Upper lobe of right lung (tissue), 1 donor: Measurements from ENCODE around the gene NBAS. TPM values are rescaled to one million over a fixed set of nuclear protein-coding genes. Genes with fewer than 3 reads are reported as not detected.
"Not testable (repeated sequence)": the region's sequence is repeated elsewhere in the genome, so short reads cannot be mapped to it uniquely, and the experiment has no call there.

Experiments
- ATAC-seq: fragments of 200-7000 bp; cut with Tn5 transposase; one replicate; pipeline ENCODE4 v1.9.1; 2020; ENCODE audit warnings: mild to moderate bottlenecking, moderate library complexity
- DNase-seq: peaks from one replicate; pipeline ENCODE4 v3.0.0-alpha.2; 2020
- H3K27ac ChIP-seq: fragments of 200-600 bp; one replicate; pipeline ENCODE4 v1.8.0; 2022
- H3K27me3 ChIP-seq: fragments of 200-600 bp; one replicate; pipeline ENCODE4 v1.8.0; 2022; ENCODE audit warnings: mild to moderate bottlenecking
- H3K36me3 ChIP-seq: fragments of 200-600 bp; one replicate; pipeline ENCODE4 v1.8.0; 2022
- H3K4me1 ChIP-seq: fragments of 200-600 bp; one replicate; pipeline ENCODE4 v1.8.0; 2022
- H3K4me3 ChIP-seq: fragments of 200-600 bp; one replicate; pipeline ENCODE4 v1.8.0; 2022; ENCODE audit warnings: mild to moderate bottlenecking
- H3K9me3 ChIP-seq: fragments of 200-600 bp; one replicate; pipeline ENCODE4 v1.8.0; 2022
- intact Hi-C: fragments of 100-400 bp; cut with DNase I; formaldehyde crosslinking; loops from one replicate; pipeline ENCODE4 v1.11.0; 2022
- total RNA-seq: library from RNA; stranded (reverse); fragmentation: NEBNext Ultra II Directional; extraction: Animal tissue kit (Norgen Biotek cat#: 25700); gene quantifications from one replicate; pipeline ENCODE4 v1.2.1, GENCODE V29; 2021
- TF ChIP-seq, protein P1 (sequence below): fragments of 200-600 bp; IDR thresholded peaks from one replicate; pipeline ENCODE4 v1.8.0; 2022; ENCODE audit warnings: antibody characterized with exemption
- donor health status: DM: no; HTN: yes; CAD: no; lungs with severe emphysema.

NBAS gene
- total RNA-seq, 1 donor from 2014 or later: 38.8 TPM

DNA sequence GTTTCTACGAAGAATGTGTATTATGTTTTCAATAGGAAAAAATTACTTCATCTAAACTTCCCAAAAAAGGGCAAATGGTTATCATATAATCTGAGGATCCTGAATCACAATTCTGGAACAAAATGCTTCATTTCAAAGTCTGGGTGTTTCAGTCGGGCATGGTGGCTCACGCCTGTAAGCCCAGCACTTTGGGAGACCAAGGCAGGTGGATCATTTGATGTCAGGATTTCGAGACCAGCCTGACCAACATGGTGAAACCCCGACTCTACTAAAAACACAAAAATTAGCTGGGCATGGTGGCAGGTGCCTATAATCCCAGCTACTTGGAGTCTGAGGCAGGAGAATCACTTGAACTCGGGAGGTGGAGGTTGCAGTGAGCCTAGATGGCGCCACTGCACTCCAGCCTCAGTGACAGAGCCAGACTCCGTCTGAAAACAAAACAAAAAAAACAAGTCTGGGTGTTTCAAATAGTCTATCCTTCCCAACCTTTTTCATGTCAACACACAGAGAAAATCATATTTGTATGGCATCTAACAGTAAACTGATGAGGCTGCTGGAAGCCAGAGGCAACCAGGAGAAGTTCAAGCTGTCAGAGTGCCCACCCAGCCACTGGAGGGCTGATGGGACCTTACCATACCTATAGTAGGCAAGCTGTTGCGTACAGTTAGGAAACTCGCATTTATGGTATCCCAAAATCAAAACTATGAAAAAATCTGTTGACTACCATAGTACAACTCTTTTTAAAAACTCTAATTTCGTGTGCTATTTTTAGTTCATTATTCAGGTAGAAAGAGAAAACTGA is 14.6 kb downstream of the NBAS start:
- H3K27ac ChIP-seq: no peak overlapping the region
- no peak for ATAC-seq
- H3K36me3 ChIP-seq: peaks cover 32% of the 10 kb centered on the region
- intact Hi-C loops: no loop called here
- no peaks in the 10 kb centered on the region for H3K9me3 ChIP-seq
- H3K4me1 ChIP-seq: no peaks in the 10 kb centered on the region
- no peak overlapping the region for H3K4me3 ChIP-seq
- TF ChIP-seq, protein P1, sequence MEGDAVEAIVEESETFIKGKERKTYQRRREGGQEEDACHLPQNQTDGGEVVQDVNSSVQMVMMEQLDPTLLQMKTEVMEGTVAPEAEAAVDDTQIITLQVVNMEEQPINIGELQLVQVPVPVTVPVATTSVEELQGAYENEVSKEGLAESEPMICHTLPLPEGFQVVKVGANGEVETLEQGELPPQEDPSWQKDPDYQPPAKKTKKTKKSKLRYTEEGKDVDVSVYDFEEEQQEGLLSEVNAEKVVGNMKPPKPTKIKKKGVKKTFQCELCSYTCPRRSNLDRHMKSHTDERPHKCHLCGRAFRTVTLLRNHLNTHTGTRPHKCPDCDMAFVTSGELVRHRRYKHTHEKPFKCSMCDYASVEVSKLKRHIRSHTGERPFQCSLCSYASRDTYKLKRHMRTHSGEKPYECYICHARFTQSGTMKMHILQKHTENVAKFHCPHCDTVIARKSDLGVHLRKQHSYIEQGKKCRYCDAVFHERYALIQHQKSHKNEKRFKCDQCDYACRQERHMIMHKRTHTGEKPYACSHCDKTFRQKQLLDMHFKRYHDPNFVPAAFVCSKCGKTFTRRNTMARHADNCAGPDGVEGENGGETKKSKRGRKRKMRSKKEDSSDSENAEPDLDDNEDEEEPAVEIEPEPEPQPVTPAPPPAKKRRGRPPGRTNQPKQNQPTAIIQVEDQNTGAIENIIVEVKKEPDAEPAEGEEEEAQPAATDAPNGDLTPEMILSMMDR: no peak
- H3K27me3 ChIP-seq: no peaks in the 10 kb centered on the region
- no peak for DNase-seq

DNA sequence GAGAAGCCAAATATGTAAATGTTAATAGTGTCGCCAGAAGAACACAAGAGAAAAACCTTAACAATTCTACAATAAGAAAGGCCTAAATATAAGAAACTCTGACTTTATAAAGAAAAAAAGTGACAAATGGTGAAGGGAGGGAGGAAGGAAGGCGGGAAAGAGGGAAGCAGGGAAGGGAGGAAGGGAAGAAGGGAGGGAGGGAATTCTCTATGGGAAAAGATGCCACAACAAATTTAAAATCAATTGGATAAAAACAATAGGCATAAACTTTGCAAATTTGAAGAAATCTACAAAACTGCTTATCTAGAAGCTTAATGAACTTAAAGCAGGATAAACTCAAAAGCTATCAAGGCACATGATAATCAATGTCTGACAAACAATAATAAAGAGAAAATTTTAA is 16.9 kb downstream of the NBAS start:
- intact Hi-C loops: no loop called here
- H3K4me1 ChIP-seq: no peaks in the 10 kb centered on the region
- H3K27me3 ChIP-seq: no peaks in the 10 kb centered on the region
- H3K27ac ChIP-seq: no peak overlapping the region
- ATAC-seq (no peak), DNase-seq (no peak)
- TF ChIP-seq, protein P1: no peak
- no peaks in the 10 kb centered on the region for H3K9me3 ChIP-seq
- no peak overlapping the region for H3K4me3 ChIP-seq
- H3K36me3 ChIP-seq: peaks cover 16% of the 10 kb centered on the region

DNA sequence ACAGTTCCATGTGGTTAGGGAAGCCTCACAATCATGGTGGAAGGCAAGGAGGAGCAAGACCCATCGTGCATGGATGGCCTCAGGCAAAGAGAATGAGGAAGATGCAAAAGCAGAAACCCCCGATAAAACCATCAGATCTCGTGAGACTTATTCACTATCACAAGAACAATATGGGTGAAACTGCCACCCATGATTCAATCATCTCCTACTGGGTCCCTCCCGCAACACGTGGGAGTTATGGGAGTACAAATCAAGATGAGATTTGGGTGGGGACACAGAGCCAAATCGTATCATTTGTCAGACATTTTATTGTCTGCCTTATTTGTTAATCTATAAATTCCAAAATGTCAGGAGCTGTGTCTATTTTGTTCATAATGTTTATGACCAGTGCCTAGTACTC is 17.6 kb downstream of the NBAS start:
- H3K27me3 ChIP-seq: no peaks in the 10 kb centered on the region
- DNase-seq (no peak), ATAC-seq (no peak)
- H3K4me3 ChIP-seq: no peak overlapping the region
- TF ChIP-seq, protein P1: no peak
- H3K4me1 ChIP-seq: no peaks in the 10 kb centered on the region
- H3K27ac ChIP-seq: no peak overlapping the region
- H3K9me3 ChIP-seq: no peaks in the 10 kb centered on the region
- H3K36me3 ChIP-seq: peaks cover 9% of the 10 kb centered on the region
- intact Hi-C loops: no loop called here

DNA sequence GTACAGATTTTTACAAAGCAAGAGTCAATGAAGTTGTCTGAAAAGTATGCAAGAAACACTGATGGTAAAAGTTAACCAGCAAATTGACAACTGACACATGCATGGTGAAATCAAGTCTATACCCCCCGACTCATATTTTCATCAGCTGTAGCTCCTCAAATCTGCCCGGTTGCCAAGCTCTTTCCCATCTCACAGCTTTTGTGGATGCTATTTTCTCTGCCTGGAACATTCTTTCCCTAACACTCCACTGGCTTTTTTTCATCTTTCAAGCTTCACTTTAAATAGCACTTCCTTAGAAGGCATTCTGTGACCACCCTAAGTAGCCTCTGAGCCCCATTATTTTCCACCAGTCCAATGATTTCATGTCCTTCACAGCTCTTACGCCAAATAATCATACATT is 18.1 kb downstream of the NBAS start:
- TF ChIP-seq, protein P1: no peak
- Histone ChIP-seq H3K27ac (no peak overlapping the region), H3K9me3 (no peaks in the 10 kb centered on the region), H3K36me3 (peaks cover 4% of the 10 kb centered on the region), H3K4me1 (no peaks in the 10 kb centered on the region), H3K27me3 (no peaks in the 10 kb centered on the region), H3K4me3 (no peak overlapping the region)
- DNase-seq (no peak), ATAC-seq (no peak)
- intact Hi-C loops: no loop called here

DNA sequence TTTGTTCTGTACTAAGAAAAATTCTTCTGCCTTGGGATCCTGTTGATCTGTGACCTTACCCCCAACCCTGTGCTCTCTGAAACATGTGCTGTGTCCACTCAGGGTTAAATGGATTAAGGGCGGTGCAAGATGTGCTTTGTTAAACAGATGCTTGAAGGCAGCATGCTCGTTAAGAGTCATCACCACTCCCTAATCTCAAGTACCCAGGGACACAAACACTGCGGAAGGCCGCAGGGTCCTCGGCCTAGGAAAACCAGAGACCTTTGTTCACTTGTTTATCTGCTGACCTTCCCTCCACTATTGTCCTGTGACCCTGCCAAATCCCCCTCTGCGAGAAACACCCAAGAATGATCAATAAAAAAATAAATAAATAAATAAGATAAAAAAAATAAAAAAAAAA is 18.9 kb downstream of the NBAS start:
- H3K36me3 ChIP-seq, H3K27me3 ChIP-seq, DNase-seq, intact Hi-C loops, H3K27ac ChIP-seq, H3K4me1 ChIP-seq, H3K4me3 ChIP-seq, ATAC-seq, H3K9me3 ChIP-seq: not testable (repeated sequence)

DNA sequence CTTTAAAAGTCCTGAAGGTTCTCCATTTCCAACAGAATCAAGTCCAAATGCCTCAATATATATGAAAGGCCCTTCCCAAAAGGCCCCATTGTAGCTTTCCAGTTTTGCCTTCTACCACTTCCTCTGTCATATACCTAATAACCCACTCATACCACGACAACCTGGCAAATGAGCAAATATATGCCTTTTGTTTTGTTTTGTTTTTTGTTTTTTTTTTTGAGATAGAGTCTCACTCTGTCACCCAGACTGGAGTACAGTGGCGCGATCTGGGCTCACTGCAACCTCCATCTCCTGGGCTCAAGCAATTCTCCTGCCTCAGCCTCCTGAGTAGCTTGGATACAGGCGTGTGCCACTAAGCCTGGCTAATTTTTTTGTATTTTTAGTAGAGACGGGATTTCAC is 20.6 kb downstream of the NBAS start:
- H3K27ac ChIP-seq, DNase-seq, H3K4me1 ChIP-seq, ATAC-seq, H3K4me3 ChIP-seq, intact Hi-C loops, H3K27me3 ChIP-seq, H3K9me3 ChIP-seq: not testable (repeated sequence)
- H3K36me3 ChIP-seq: peaks cover 12% of the 10 kb centered on the region

DNA sequence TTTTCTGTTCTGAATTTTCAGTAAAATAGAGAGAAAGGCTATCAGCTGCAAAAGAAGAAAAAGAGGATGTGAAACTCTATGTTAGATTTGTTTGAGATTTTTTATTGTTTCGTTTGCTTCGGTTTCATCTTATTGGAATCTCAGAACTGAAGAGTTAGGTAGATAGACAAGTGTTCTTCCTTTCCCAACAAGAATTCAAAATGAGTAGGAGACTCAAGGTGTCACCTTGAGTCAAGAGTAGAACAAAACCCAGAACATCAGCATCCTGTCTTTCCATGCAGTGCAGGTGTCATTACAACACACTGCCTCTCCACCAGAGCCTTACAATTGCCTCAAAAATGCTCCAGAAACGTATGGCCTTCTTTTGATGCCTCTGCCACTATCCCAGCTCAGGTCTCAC is 21.1 kb downstream of the NBAS start:
- DNase-seq (no peak), ATAC-seq (no peak)
- Histone ChIP-seq H3K36me3 (peaks cover 13% of the 10 kb centered on the region), H3K4me1 (no peaks in the 10 kb centered on the region), H3K27me3 (no peaks in the 10 kb centered on the region), H3K4me3 (no peak overlapping the region), H3K27ac (no peak overlapping the region), H3K9me3 (no peaks in the 10 kb centered on the region)
- intact Hi-C loops: no loop called here
- TF ChIP-seq, protein P1: no peak
